Smooth muscle cell of the brain vasculature (primary cell): ENCODE measurements around the gene MEGF10.

Source experiments
- DNase-seq: peaks from one replicate; pipeline ENCODE4 v3.0.0-alpha.2; 2012; ENCODE audit warnings: low read depth, low spot score

Gene MEGF10

DNA sequence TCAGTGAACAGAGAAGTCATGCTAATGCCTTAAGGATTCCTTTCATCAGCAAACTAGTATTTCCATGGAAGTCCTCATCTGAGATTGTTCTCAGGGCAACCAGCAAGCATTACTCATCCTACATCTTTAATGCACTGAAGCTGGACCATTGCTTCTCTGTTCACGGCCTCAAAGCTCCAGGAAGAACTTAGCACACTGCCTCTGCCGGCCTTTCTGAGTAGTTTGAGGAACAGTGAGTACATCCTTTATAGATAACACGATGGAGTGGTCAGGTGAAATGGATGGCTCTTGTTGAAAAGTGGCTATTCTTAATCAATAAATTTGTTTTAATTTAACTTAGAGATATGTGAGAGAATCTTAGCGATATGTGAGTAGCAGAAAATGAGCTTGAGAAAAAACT lies 35.8 kb downstream of the MEGF10 start:
- no peak for DNase-seq

DNA sequence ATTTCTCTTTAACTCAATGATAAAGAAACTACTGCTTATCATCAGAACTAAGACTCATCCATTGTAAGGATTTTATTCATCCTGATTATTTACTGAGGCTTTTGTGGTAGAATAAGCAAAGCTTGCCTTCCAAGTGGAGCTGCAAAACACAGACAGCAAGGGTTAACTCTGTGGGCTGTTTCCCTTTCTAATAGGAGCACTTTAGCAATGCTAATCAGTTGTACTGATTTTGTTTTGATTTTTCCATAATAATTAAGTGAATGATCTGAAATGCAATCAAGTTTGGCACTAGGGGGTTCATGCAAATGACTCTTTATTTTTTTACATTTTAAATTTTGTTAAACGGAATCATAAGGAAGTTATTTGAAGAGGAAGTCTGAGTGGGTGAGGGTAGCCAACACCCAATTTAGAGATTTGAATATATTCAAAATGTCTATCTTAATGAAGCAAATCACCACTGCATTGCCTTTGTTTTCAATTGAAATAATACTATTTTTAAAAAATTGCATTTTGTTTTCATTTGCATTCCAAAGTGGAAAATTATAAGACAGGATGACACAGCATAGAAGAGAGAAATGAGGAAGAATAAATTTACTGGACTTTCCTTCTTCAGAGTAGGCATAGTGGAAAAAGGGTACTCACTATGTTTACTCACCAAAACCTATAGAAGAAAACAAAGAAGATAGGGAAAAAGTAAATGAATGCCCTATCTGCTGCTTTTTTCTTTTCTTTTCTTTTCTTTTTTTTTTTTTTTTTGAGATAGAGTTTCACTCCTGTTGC lies 36.6 kb downstream of the MEGF10 start:
- DNase-seq, result no peak

GRCh38 chr5:127330116-127330515 lies 39.5 kb downstream of the MEGF10 start:
- no peak for DNase-seq

DNA sequence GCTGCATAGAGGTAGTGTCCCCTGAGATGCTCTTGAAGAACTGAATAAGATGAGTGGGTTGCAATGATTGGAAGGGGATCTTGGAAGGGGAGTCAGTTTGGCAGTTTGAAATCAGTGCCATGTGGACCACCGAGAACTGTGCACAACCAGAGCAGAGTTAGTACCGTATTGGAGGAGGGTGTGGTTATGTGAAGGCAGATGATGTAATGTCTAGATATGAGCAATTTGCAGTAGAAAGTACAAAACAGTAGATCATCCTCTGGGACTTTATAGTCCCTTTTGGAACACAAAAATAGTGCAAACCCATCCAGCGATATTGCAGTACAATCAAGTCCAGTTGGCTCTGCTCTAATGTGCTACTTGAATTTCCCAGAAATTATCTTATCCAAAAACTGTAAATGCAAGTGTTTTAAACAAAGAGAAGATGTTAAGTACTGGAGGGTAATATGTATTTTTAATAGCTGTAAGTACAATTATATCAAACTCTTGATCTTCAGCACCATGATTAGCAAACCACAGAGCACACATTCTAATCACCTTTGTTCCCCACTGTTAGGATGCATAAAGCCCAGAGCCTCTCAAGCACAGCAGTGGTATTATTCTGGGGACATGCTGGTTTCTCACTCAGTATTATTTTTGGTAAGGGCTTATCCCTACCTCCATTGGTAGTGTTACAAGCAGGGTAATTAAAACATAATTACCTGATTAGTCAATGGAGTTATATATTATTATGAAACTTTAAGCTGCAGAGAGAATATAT lies 41.5 kb downstream of the MEGF10 start:
- no peak for DNase-seq

GRCh38 chr5:127333483-127333882 lies 42.9 kb downstream of the MEGF10 start:
- no peak for DNase-seq

DNA sequence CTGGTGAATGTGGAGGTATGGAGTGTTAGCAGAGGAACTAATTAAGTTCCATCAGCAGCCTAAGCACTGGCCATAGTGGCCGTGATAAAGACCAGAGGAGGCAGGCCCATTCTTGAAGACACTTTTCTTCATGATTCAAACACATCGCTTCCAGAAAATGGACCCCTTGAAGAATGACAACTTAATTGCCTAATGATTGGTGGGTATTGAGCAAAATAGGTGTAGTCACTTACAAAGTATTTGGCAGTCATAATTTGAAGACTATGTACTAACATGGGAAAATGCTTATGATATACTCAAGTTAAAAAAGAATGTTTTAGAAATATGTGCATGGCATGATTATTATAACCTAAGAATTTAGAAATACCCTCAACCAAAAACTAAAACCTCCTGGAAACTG lies 44.8 kb downstream of the MEGF10 start:
- DNase-seq, result no peak

- no peak for DNase-seq
These were observed 47.3 kb downstream of the MEGF10 start for GRCh38 chr5:127337876-127338275.

- no peak for DNase-seq
These were observed 47.9 kb downstream of the MEGF10 start for GRCh38 chr5:127338501-127338900.

DNA sequence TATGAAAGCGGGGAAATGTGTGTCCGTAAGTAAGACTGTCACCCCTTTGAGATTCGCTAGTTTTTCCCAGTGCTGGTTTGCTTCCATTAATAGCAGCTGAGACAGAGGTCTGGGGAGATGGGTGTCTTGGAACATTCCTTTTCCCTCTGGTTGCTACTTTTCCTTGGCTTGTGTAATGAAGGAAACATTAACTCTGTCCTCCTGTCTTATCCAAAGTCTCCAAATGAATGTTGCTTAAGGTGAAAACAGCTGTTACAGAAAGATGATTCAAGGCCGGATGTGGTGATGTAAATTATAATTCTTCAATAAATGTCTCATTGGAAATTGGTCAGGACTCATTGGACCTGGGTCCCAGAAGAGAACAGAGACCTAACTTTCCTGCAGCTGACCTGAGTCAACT lies 50.0 kb downstream of the MEGF10 start:
- DNase-seq, result no peak

- DNase-seq, result no peak
These were observed 51.8 kb downstream of the MEGF10 start for GRCh38 chr5:127342364-127342763.

DNA sequence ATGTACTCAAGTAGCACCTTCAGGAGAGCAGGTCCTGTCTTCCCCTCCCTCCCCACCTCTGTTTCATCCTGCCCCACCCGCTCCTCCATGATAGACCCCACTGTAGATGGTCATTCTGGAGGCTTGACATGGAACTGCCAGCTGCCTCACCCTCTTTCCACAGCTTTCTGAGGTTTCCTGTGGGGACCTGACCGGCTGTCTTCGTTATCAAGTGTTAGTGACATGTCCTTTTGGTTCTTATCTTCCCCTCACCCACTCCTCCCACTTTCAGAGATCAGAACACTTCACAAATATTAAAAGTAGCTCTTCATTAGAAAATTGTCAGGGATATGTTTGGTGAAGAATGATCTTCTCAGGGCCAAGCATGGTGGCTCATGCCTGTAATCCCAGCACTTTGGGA lies 52.7 kb downstream of the MEGF10 start:
- no peak for DNase-seq

DNA sequence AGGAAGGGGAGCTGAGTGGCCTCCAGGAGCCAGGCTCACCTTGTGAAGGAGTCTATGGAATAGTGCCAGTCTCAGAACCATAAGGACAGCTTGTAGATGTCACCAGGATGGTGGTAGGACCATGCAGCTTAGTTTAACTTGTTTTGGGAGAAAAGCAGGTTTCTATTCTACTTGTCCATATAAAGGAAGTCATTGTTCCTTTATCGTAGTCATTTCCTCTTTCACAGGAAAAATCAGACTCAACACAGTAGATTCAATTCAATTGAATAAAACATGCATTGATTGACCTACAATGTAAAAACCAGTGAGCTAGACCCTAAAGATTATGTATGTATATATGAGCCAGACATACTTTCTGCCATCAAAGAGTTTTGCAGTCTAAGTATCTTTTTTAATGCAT lies 53.3 kb downstream of the MEGF10 start:
- DNase-seq, result no peak

DNA sequence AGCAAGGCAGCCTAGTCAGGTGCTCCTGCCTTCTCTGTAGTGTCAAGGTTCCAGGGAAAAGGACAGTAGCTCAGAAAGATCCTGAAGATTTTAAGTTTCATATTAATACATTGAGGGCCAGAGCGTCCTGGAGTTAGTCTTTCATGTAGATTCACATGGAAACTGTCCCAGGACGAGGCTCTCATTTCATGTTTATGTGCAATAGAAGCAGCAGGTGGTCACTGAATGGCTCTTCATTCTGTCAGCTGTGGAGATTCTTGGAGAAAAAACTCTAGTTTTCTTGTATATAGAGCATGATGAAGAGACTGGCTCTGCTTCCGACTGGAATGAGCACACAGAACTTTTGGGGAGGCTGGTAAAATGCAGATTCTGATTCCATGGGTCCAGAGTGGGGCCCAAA lies 54.3 kb downstream of the MEGF10 start:
- DNase-seq, result no peak

- no peak for DNase-seq
These were observed 60.8 kb downstream of the MEGF10 start for GRCh38 chr5:127351418-127351817.

DNA sequence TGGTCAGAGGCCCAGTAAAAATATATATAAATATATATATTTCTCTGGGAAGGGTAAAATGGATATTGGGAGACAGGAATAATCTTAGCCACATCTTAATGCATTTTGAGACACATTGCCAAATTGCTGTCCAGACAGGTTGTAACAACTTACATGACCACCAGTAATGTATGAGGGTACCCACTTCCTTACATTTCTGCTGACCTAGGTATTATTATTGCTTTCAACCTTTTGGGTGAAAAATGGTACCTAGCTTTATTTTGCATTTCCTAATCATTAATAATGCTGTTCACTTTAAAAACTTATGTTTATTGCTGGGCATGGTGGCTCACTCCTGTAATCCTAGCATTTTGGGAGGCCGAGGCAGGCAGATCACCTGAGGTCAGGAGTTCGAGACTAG lies 61.5 kb downstream of the MEGF10 start:
- no peak for DNase-seq

DNA sequence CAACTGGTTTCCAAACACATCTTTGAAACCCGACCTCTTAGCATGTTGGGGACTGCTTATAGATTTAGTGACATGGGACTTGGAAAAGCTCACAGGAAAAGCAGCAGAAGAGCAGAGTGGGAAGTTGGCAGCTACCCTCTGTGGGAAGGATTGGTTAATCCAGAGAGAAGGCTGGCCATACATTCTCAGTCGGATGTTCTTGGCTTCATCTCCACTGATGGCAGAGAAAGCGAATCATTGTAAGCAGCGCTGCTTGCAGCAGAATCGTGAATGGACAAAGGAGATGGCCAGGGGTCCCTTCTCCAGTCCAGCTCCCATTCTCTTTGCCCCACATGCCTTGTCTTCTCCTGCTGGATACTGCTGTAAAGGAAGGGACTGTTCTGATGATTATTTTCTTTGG lies 62.7 kb downstream of the MEGF10 start:
- DNase-seq, result no peak

DNA sequence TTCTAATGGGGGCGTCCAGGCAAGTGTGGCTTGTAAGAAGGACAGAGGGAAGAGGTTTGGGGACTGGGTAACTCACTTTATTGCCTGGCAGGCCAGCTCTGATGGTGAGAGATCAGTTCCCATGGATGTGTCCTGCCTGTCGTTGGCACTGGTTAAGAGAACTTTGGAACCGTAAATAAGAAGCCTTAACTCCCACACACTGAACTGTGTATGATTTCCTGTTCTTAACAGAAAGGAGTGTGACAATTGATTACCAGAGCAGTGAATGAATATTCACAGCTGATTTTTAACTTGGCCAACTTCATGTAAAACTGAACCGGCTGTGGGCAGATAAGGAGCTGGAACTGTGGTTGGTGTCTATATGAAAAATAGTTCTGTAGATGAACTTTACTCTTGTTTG lies 63.2 kb downstream of the MEGF10 start:
- DNase-seq, result no peak

DNA sequence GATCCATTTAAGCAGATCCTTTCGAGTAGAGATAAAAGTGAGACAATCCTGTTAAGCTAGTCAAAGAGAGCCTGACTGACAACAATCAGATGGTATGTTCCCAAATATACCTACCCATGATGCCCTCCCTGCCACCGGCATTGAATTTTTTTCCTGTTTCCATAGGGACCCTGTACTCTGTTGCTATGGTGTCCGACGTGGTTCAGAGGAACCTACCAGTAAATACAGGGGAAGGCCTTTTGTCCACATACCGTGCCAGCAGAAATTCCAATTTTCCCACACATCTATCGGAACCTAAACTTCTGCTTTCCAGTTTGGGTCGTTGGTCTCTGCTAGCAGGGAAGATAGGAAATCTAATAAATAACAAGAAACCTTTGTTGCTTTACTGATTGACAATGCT lies 64.7 kb downstream of the MEGF10 start:
- no peak for DNase-seq

- DNase-seq, result no peak
These were observed 67.7 kb downstream of the MEGF10 start for GRCh38 chr5:127358284-127358683.

DNA sequence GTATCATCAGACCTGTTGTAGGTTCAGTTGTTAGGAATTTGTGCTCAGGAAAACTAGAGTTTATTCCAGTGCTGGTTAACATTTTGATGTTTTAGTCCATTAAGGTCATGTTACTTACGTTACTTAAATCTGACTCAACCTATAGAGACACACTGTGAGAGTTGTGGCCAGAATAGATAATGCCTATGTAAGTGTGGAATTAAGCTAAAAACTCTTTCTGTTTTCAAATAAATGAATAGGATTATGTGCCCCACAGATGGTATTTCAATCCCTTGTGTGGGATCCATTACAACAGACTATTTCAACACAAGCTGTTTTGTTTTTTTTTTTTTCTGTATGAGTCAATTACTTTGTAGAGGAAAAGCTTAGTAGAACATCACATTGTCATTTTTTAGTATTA lies 68.1 kb downstream of the MEGF10 start:
- DNase-seq, result no peak

- no peak for DNase-seq
These were observed 68.9 kb downstream of the MEGF10 start for GRCh38 chr5:127359502-127359901.

DNA sequence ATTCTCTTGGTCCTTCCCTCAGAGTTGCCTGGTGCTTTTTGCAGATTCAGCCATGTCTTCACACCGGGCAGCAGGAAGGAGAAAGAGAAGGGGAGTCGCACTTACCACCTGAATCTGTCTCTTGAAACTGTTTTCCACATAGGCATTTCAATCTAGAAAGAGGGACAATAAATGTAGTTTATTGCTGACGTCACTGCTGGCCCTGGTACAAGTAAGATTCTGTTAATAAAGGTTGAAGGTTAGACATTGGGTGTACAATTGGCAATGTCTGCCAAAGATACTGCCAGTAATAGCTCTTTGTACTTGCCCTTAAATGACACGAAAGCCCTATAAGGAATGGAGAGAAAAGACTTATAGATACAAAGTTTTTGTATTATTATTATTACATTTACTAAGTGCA lies 72.8 kb downstream of the MEGF10 start:
- no peak for DNase-seq

- no peak for DNase-seq
These were observed 76.4 kb downstream of the MEGF10 start for GRCh38 chr5:127367029-127367428.
